NCI-H2081 (cell line): Measurements from ENCODE around the gene ERFE.

Experiments used
- DNase-seq, 2 experiments: peaks; one replicate each; lab custom pipeline; 2025; lab: John Stamatoyannopoulos, UW

The ERFE gene

GRCh38 chr2:238139196-238140039 lies 19.4 kb upstream of the ERFE start:
- no peak for DNase-seq

GRCh38 chr2:238140040-238140439 lies 18.7 kb upstream of the ERFE start:
- no peak for DNase-seq

DNA sequence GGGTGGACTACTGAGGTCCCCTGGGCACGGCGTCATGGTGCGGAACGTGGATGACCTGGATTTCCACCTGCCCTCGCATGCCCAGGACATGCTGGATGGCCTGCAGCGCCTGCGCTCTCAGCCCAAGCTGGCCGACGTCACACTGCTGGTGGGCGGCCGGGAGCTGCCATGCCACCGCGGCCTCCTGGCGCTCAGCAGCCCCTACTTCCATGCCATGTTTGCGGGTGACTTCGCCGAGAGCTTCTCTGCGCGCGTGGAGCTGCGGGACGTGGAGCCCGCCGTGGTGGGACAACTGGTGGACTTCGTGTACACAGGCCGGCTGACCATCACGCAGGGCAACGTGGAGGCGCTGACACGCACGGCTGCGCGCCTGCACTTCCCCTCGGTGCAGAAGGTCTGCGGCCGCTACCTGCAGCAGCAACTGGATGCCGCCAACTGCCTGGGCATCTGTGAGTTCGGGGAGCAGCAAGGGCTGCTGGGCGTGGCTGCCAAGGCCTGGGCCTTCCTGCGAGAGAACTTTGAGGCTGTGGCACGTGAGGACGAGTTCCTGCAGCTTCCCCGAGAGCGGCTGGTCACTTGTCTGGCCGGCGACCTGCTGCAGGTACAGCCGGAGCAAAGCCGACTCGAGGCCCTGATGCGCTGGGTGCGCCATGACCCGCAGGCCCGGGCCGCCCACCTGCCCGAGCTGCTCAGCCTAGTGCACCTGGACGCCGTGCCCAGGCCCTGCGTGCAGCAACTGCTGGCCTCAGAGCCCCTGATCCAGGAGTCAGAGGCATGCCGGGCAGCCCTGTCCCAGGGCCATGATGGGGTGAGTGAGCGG lies 17.8 kb upstream of the ERFE start:
- DNase-seq = no peak

DNA sequence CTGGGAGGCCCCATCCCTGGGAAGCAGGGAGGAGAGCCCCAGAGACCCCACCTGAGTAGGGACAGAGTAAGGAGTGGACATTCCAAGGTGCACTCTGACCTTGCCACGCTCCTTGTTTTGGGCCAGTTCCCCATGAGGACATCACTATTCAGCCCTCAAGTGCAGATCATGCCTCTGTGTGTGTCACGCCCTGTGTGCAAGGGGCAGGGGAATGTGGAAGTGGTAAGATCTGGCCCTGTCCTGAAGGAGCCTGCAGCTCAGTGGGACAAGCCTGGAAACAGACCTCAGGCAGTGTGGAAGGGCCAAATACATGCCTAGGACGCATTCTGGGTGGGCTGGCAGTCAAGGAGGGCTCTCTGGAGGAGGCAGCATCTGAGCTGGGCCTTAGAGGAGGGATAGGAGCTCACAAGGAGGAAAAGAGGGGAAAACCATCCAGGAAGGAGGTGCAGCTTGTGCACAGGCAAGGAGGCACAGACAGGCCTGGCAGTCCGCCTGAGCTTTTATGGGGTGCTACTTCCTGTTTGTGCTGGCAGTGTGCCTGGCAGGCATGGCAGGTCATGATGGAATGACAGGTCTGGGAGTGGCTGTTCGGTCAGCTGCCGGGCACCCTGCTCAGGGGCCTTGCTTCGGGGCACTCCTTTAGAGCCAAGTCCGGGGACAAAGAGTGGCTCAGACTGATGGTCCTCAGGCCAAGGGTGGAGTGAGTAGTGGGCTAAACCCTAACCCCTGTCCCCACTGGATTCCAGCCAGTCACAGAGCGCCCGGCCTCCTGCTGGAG lies 17.0 kb upstream of the ERFE start:
- DNase-seq = peak in 1 of 2 experiments; percentile 54

DNA sequence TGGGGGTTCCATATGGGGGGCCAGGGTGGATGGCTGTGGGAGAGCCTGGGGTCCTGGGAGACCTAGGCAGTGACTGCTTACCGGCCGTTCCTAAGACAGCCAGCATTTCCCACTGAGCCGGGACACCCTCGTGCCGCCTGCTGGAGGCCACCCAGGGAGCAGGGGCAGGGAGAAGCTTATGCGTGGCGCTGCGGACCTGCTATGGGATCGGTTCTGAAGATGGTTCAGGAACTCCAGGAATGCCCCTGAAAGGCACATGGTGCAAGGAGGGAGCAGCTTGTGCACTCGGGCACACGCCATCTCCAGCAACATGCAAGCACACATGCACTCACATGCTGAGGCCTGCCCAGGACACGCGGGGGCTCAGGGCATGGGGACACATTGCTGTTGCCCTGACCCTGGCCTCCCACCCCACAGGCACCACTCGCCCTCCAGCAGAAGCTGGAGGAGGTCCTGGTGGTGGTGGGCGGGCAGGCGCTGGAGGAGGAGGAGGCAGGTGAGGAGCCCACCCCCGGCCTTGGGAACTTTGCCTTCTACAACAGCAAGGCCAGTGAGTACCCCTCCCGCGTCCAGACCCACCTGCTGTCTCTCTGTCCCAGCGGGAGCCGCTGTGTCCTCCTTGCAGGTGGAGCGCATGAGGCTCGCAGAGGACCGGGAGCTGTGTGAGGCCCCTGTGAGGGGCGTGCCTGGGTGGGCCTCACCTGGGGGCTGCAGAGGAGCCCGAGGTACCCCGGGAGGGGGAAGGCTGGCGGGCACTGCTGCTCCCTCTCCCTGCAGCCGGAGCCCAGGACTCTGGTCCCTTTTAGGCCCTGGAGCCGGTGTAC lies 16.2 kb upstream of the ERFE start:
- DNase-seq = no peak

GRCh38 chr2:238143239-238143951 lies 15.4 kb upstream of the ERFE start:
- DNase-seq = no peak

DNA sequence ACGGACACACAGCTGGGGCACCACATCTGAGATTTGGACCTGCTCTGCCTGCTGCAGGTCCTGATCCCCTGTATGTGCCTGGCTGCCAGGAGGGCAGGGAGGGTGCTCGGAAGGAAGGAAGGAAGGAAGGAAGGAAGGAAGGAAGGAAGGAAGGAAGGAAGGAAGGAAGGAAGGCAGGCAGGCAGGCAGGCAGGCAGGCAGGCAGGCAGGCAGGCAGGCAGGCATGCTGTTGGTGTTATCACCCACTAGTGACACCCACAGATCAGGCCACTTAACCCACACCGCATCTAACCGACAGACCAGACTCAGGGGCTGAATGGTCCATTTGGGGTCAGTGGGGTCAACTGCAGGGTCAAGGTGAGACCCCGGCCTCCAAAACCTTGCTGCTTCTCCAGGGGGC lies 14.5 kb upstream of the ERFE start:
- no peak for DNase-seq

GRCh38 chr2:238145046-238145445 lies 13.7 kb upstream of the ERFE start:
- DNase-seq = no peak

- DNase-seq = no peak
Measured at GRCh38 chr2:238145851-238146250, 12.9 kb upstream of the ERFE start.

DNA sequence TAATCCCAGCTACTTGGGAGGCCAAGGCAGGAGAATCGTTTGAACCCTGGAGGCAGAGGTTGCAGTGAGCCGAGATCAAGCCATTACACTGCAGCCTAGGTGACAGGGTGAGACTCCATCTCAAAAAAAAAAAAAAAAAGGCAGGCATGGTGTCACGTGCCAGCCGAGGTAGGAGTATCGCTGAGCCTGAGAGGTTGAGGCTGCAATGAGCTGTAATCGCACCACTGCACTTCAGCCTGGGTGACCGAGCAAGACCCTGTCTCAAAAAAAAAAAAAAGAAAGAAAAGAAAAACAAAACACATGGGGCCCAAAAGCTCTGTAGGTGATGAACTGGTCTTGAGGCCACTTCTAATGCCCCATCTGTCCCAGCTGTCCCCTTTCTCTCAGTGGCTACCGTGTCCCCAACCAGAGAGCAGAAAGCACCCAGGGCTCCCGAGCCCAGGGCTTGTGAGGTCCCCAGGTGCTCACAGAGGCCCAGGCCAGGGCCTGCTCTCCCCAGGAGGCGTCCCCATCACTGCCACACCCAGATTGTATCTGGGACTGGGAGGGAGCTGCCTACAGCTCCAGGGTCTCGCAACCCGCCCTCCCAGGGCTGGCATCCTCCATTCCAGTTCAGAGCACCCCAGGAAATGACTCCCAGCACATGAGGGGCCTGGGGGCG lies 11.8 kb upstream of the ERFE start:
- DNase-seq = no peak

DNA sequence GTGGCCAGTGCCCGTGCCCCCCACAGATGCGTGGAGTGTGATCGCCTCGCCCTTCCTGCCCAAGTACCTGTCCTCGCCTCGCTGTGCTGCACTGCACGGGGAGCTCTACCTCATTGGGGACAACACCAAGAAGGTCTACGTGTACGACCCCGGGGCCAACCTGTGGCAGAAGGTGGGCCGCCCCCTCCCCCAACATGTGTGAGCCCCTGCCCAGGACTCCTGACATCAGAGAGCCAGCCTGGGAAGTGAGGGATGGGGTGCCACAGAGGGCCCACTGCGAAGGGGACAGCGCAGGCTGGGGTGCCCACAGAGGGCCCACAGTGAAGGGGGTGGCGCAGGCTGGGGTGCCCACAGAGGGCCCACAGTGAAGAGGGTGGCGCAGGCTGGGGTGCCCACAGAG lies 9.8 kb upstream of the ERFE start:
- DNase-seq = no peak

DNA sequence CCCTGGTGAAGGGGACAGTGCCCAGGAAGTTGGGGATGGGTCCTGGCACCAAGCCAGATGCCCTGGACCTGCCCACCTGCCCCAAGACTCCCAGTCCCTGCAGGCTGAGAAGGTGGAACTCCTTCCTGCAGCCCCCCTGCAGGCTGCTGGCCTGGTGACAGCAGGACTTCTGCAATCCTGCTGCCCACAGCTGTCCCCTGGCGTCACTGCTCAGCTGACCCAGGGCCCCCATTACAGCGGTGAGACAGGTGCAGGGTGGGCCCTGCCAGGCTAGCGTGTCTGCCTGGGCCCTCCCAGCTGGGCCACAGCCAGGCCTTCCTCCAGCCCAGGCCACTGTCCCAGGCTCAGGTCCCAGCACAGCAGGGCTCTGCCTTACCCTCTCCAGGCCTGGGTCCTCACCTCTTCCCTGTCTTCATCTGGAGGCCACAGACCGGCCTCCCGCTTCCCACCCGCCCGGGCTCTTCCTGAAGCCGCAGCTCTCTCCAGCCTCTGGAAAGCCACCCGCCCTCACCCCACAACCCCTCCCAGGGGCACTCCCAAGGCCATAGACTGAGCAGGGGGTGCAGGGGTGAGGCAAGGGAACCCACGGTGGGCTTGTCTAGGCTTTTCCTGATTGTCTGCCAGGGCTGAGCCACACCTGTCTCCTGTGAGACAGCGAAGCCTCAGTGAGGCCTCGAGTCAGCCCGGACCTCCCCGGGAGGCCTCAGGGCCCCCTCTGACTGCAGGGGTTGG lies 8.8 kb upstream of the ERFE start:
- DNase-seq = no peak

- no peak for DNase-seq
Measured at GRCh38 chr2:238150686-238151085, 8.1 kb upstream of the ERFE start.

DNA sequence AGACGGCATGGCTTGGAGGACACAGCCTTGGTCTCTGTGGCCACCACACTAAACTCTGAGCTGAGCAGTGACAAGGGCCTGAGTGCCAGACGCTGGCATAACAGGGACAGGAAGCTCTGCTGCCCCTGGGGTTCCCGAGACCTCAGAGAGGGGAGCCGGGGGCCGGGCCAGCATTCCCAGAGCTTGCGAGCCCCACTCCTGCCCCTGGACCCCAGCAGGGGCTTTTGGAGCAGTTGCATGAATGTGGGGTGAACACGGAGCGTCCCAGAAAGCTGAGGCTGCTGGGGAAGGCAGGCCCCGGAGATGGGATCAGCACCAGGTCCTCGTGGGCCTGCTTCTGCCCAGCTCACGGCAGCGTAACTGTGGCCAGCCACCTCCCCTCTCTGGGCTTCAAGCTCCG lies 7.6 kb upstream of the ERFE start:
- no peak for DNase-seq

DNA sequence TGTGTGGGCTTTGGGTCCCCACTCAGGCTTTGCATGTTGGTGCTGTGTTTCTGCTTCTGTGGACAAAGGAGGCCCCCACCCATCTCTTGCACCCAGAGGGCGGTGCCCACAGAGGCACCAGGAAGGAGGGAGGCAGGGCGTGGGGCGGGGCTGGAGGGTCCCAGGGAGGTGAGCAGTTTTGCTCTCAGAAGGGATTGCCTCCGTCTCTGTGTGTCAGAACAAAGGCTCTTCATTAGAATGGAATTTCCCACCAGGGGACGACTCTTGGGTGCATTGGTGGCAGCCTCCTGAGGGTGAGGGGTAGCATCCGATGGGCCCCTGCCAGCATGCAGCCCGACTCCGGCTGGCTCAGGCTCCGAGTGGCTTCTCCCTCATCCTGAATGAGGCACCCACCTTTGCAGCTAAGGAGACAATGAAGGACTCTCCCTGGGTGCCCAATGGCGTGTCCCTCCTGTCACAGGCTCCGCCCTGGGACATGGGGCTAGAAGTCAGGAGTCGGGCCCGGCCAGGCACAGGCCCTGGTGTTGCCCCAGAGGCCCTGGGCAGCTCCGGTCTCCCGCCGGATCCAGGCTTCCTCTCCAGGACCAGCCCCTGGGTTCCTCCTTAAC lies 7.0 kb upstream of the ERFE start:
- no peak for DNase-seq

- no peak for DNase-seq
Measured at GRCh38 chr2:238152771-238153688, 5.7 kb upstream of the ERFE start.

GRCh38 chr2:238154570-238154969 lies 4.2 kb upstream of the ERFE start:
- DNase-seq = no peak
